Measurements from ENCODE around the gene COG7.
A peak's percentile ranks its signal among the peaks of the same experiment; 100 is the strongest.
"Not testable (repeated sequence)": the region's sequence is repeated elsewhere in the genome, so short reads cannot be mapped to it uniquely, and the experiment has no call there.

The COG7 gene

DNA sequence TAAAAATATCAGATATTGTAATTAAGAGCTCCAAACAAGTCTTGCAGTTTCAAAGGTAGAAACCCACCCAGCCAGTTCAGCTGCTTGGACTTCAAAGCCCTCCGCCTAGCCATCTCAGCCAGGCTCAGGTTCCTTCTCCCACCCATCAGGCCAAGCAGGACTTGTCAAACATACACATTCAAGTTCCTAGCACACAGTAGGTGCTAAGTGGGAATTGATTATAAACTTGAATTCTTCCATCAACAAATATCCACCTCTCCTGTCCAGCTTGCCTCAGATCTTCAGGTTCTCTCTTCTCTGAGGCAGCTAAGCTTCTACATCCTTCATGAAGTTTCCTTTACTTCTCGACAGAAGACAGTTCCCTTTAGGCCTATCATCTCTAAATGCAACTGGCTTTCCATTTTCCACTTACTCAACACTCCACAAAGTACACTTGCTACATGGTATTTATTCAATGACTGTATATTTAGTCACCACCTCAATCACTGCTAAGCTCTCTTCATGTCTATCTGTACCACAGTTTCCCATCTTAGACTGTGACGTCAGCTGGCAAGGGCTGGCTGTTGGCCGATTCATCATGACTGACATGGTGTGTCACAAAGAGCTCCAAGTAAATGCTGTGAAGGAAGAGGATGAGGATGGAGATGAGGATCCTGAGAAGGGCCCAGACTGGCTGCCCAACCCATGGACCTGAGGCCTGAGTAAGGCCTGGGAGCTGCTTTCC is 13.3 kb upstream of the COG7 start:
- no peak for DNase-seq

- DNase-seq: no peak
Measured at GRCh38 chr16:23465179-23465578, 12.2 kb upstream of the COG7 start.

DNA sequence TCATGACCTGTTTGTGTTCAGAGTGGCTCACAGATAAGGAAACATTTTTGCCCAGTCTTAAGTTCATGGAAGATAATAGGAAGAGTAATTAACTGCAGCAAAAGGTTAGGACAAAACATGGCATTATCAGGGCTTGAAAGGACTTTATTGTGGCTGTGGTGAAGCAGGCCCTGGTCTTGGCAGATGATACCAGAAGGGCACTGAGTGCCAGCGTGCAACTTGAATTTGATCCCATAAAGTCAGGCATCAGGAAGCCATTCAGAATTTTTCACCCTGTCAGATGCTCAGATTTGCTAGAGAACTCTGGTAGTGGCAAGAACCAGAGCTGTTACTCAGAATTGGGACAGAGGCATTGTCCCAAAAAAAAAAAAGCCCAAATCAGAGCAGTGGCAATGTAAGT is 11.2 kb upstream of the COG7 start:
- no peak for DNase-seq

- not testable (repeated sequence) for DNase-seq
Measured at GRCh38 chr16:23462994-23463393, 10.0 kb upstream of the COG7 start.

- DNase-seq: no peak
Measured at GRCh38 chr16:23453338-23454052, 506 bp upstream of the COG7 start.

- no peak for DNase-seq
Measured at GRCh38 chr16:23452221-23452571, 793 bp downstream of the COG7 start.

- no peak for DNase-seq
Measured at GRCh38 chr16:23448392-23448791, 4.6 kb downstream of the COG7 start.

- DNase-seq: not testable (repeated sequence)
Measured at GRCh38 chr16:23437542-23437941, 15.4 kb downstream of the COG7 start.

DNA sequence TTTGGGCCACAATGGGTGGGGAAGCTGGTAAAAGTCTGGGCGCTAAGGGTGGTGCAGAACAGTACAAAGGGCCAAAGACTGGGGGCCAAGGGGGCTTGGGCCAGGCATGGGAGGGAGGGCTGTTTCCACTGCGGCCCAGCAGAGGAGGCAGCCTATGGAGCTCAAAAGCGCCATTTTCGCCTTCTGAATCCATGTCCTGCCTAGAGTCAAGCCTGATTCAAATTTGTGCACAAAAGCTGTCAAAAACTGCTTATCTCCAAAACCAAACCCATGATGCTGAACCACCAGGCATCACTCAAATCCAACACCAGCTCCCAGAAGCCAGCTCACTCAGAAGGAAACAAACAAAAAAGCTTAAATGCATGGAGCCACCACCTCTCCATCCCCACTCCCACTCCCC is 16.0 kb downstream of the COG7 start:
- DNase-seq: peak; percentile 67

DNA sequence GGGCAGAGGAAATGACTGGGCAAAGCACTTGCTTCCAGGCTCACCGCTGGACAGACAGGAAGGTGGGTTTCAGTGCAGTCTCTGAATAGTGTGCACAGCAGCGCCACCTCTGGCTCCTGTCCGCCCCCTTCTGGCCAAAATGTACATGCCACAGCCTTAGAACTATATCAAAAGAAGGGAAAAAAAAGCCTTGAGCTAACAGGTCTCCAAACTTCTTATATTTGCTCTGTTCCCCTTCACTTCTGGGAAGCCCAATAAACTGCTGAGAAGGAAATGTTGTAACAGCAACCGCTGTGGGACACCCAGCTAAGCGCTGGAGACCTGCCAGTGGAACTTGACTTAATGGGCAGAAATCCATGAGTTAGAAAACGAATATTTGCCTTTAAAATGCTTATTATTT is 17.5 kb downstream of the COG7 start:
- DNase-seq: peak; percentile 91

- peak; percentile 87 for DNase-seq
Measured at GRCh38 chr16:23434380-23434779, 18.6 kb downstream of the COG7 start.

- DNase-seq: no peak
Measured at GRCh38 chr16:23433261-23433920, 19.6 kb downstream of the COG7 start.

GRCh38 chr16:23432176-23433128 is 20.5 kb downstream of the COG7 start:
- DNase-seq: no peak

DNA sequence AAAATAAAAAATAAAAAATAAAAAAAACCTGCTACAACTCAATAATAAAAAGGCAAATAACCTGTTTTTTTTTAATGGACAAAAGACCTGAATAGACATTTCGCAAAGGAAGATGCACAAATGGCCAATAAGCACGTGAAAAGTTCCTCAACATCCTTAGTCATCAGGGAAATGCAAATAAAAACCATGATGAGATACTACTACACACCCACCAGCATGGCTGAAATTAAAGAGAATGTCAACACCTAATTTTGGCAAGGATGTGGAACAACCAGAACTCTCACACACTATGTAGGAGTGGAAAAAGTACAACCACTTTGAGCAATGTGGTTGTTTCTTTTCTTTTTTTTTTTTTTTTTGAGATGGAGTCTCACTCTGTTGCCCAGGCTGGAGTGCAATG is 24.6 kb downstream of the COG7 start:
- DNase-seq: no peak

- no peak for DNase-seq
Measured at GRCh38 chr16:23424292-23424958, 28.6 kb downstream of the COG7 start.

GRCh38 chr16:23423496-23424049 is 29.4 kb downstream of the COG7 start:
- DNase-seq: no peak

DNA sequence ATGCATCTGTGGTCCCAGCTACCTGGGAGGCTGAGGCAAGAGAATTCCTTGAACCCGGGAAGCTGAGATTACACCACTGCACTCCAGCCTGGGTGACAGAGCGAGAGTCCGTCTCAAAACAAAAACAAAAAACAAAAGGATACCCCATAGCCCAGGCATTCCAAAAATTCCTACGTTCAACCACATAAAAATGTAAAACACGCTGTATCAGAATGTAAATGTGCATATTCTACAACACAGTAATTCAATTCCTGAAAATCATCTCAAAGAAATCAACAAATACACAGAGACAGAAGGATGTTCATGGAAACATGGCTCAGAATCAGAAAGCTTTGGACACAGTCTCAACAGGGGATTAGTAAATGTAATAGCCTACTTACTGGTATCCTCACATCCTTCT is 33.0 kb downstream of the COG7 start:
- no peak for DNase-seq

GRCh38 chr16:23416816-23417215 is 36.2 kb downstream of the COG7 start:
- no peak for DNase-seq

GRCh38 chr16:23414731-23415130 is 38.3 kb downstream of the COG7 start:
- no peak for DNase-seq

GRCh38 chr16:23410176-23410575 is 42.8 kb downstream of the COG7 start:
- DNase-seq: no peak

DNA sequence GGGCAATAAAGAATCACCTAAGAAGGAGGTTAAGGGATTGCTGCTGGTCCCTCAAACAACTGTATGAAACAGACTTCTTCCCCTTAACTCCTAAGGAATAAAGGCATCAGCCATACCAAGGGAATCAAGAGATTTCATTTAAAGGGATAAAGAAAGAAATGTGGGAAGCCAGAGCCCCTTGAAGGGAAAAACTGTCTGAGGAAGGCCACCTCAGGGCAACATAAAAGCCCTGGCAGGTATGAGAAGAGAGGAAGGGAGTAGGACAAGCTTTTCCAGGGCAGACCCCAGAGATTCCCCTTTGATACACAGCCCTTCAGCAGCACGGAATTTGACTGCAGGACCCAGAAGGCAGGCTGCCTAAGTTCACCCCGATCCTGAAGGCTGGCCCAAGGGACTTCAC is 43.5 kb downstream of the COG7 start:
- DNase-seq: no peak

DNA sequence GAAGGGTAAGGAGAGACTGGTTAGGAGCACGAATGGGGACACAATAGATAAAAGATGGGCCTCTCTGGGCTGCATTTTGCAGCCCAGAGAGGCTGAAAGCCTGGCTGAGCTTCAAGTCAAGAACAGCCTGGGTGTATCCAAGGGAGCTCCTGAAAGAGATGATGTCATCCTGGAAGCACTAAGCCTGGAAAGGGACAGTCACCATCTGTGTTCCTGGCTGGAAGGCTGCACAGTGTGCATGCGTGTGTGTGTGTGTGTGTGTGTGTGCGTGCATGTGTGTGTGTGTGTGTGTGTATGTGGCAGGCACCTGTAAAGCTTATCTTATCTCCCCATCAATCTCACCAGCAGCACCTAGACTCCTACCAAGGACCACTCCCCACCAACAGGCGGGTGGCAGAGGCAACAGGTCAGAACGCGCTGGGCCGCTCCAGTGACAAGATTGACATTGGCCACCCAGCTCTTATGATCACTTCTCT is 44.1 kb downstream of the COG7 start:
- DNase-seq: no peak

Measured in hematopoietic multipotent progenitor cell treated with erythropoietin and hydrocortisone succinate and interleukin-3 and kit ligand, for 4 days (in vitro differentiated cells).